ENCODE data around the gene CCSER1. TPM values are rescaled to one million over a fixed set of nuclear protein-coding genes. Genes with fewer than 3 reads are reported as not detected.
"Not testable (repeated sequence)": the region's sequence is repeated elsewhere in the genome, so short reads cannot be mapped to it uniquely, and the experiment has no call there.

Gene CCSER1
- total RNA-seq, 1 donor from 2014 or later, result 15.7 TPM

DNA sequence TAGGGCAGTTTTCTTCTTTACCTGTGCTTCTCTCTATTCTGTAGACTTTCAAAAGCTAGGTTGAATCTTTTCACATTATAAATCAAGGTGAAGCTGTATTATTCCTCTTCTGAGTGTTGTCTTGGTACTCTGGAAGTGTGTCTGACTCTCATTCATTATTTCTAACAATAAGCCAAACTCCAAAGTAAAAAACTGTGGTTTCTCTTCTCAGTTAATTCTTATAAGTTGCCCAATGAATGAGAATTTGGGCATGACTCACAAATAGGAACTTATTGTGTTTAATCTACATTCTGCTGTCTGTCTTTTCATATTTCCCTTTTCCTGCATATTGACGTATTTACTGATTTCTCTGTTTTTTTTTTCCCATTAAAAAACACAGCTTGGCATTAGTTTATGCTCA, 714.5 kb downstream of the CCSER1 start:
- no peak for DNase-seq (ENCODE audit: low spot score)
- intact Hi-C loops (cut with DNase I), result no loop called here

DNA sequence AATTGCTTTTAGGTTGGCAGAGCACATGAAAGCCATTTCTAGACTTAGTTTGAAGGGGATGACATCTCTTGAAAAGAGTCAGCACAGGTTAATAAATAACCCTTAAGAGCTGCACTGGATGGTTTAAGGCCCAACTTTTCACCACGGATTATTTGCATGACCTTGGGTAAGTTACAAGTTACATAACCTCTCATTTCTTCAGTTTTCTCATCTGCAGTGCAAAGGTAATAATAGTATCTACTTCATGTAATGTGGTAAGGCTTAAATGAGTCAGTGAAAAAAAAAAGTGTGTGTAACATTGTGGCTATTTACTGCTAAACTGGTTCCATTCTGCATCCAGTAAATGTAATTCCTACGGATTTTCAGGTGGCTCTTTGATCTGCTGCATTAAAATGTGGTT, 715.8 kb downstream of the CCSER1 start:
- intact Hi-C loops (cut with DNase I), result no loop called here
- DNase-seq (ENCODE audit: low spot score), result no peak

DNA sequence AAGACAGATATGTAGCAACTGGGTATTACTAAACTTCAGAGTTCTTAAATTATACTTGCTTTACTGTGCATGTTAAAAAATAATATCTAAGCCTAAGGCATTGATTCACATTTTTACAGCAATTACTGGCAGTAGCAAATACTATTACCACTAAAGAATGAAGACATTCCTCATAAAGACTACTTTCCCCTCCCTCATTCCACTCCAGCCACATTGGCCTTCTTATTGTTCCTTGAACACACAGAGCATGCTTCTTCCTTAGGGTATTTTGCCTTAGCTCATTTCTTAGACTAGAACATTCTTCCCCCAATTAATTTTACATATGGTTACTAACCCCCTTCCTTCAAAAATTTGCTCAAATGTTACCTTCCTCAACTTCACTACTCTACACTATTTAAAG, 717.0 kb downstream of the CCSER1 start:
- DNase-seq (ENCODE audit: low spot score), result no peak
- intact Hi-C loops (cut with DNase I), result no loop called here

DNA sequence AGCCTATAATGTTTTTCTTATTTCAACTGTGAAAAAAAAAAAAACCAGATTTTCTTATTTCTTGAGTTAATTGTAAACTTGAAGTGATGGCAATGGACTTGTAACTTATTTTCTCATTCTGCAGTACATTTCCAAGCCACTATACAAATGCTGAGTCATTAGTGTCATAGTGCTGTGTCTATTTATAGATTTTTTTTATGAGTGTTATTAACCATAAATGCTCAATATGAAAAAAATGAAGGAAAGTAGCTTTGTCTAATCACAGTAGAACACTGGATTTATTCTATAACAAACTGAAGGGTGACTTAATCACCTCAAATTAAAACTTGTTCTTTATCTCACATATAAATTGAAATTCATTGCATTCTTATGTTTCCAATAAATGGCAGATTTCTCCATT, 718.6 kb downstream of the CCSER1 start:
- no peak for DNase-seq (ENCODE audit: low spot score)
- intact Hi-C loops (cut with DNase I), result no loop called here

DNA sequence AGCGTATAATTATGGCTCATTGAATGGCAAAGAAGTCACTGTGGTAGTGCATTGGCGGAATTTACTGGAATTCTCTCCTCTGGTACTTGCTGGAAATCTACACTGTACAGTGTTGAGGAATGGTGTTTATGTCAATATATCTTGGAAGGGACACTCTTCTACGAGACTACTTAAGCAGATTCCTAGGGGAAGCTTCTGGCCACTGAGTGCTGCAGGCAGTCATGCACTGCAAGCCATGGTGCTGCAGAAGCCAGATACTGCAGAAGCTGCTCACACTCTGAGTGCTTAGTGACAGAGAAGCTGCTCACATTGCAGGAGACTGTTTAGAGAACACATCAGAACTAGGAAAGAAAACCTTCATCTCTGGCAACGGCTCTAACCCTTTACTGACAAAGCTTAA, 725.0 kb downstream of the CCSER1 start:
- intact Hi-C loops (cut with DNase I), result no loop called here
- no peak for DNase-seq (ENCODE audit: low spot score)

DNA sequence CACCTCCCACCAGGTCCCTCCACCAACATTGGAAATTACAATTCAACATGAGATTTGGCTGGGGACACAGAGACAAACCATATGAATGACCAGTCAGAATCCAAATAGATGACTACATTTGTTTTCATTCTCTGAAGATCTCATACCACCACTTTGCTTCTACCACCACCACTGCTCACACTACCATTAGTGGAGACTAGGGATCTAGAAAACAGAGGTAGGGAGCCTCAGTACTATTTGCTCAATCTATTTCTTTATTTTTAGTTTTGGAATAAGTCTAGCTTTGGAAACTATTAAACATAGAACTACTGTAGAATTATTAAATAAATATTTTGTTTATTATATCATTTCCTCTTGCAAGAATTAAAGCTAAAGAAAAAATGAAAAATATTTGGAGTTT, 727.9 kb downstream of the CCSER1 start:
- intact Hi-C loops (cut with DNase I), result no loop called here
- DNase-seq (ENCODE audit: low spot score), result no peak

DNA sequence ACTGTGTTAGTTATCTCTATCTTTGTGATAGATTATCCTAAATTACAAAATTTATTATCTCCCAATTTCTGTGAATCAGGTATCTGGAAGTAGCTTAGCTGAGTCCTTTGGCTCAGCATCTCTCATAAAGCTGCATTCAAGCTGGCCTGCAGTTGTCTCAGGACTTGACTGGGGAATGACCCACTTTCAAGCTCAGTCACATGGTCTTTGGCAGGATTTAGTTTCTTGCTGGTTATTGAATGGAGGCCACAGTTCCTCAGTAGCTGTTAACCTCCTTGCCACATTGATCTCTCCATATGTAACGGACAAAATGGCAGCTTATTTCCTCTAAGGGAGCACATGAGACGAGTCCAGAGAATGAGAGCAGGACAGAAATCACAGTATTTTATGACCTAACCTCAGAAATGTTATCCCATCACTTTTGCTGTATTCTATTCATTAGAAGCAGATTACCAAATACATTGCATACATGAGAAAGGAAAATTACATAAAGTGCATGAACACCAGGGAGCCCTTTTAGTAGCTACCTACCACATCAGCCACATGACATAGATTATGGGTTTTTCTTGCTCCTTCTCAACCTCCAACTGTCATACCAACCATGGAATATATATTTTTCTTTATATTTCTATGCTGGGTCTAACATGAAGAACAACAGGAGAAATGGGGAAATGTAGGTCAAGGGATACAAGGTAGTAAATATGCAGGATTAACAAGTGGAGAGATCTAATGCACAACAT, 730.1 kb downstream of the CCSER1 start:
- no peak for DNase-seq (ENCODE audit: low spot score)
- intact Hi-C loops (cut with DNase I), result no loop called here

DNA sequence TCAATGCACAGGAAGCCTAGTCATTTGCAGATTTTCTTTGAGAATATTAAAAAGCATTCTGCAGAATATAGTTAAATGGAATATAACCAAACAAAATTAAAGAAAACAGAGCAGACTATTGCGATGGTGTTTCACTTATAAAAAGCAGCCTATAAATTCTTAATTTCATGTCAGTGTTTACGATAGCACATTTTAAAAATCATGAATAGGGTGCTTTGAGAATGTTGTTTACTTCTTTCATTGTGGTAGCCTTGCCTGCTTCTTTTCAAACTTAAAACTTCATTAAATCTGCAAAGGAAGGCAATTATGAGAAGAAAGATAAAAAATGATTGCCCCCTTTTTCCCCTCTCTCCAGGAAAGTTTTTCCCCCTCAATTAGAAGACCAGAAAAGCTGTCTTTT, 748.6 kb downstream of the CCSER1 start:
- intact Hi-C loops (cut with DNase I), result no loop called here
- no peak for DNase-seq (ENCODE audit: low spot score)

DNA sequence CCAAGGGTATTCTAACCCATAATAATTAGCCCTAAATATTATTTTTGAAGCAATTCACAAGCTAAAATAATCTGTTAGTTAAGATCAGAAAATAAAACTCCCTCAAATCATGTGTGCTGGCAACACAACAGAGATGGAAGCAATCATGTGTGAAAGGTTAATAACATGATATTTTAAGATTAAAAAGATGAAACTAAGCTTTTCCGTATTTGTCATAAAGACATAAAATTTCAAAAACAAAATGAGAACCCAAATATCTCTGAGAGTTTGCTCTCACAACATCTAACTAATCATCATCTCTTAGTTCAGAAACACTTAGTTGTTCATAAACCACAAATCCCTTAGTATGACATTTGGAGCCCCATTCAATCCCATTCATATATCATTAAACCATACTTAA, 749.1 kb downstream of the CCSER1 start:
- DNase-seq (ENCODE audit: low spot score), result no peak
- intact Hi-C loops (cut with DNase I), result no loop called here

DNA sequence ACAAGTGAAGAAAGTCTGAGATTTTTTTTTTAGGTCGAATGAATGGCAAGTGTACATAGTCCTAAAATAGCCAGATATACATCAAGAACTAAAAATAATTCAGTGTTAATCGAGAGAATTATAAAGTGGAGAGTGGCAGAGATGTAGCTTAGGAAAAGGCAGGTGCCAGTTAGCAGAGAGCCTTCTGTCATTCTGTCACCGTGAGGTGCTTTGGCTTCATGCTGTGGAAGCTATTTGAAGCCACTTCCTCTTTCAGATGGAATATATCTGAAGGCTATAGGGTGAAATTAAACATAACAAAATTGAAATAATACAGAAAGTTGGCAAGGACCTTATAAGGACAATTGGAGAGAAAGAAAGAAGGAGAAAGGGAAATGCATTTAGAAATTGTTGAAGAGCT, 756.3 kb downstream of the CCSER1 start:
- intact Hi-C loops (cut with DNase I), result no loop called here

DNA sequence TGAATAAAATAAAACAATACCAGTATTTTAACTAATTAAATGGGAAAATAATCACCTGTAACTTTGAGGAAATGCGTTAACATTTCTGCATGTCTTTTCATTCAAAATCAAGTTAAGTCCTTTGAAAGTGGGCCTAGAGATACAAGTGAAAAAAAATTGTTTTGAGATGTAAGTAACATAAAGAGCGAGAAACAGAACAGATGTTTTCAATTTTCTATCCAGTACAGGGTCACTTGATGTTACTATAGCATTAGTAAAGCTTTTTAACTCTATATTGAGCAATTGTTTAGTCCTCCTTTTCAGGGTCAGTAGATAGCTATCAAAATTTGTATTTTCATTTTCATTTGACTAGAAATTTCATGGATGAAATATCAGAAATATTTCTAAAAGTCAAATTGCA, 761.4 kb downstream of the CCSER1 start:
- intact Hi-C loops (cut with DNase I), result no loop called here
- DNase-seq (ENCODE audit: low spot score), result no peak

More for the DNA sequence above, 756.3 kb downstream of the CCSER1 start:
- no peak for DNase-seq (ENCODE audit: low spot score)

DNA sequence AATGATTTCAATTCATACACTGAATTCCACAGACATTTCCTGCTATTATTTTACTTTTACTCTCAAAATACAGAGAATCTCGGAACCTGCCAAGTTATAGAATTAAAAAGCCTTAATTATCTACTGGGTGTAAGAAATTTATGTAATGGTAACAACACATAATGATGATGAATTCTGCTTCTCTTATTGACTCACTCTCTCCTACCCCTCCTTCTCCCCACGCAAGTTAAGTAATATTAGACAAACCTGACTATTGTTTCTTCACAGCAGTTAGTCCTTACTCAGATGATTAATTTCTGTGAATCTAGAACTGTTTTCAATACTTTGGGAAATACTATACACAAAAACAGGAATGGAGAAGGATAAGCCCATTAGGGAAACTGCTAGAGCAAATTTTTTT, 762.0 kb downstream of the CCSER1 start:
- DNase-seq (ENCODE audit: low spot score), result no peak
- intact Hi-C loops (cut with DNase I), result no loop called here

DNA sequence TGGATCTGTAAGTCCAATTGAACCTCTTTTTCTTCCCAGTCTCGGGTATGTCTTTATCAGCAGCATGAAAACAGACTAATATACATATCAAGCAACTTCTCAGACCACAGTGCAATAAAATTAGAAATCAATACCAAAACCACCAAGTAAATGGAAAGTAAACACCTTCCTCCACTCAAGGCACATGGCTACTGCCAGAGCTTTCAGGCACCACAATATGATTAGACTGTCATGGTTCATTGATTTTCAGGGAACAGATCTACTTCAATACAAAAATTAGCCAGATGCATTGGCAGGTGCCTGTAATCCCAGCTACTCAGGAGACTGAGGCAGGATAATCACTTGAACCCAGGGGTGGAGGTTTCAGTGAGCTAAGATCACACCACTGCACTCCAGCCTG, 776.2 kb downstream of the CCSER1 start:
- intact Hi-C loops (cut with DNase I); DNase-seq (ENCODE audit: low spot score): not testable (repeated sequence)

DNA sequence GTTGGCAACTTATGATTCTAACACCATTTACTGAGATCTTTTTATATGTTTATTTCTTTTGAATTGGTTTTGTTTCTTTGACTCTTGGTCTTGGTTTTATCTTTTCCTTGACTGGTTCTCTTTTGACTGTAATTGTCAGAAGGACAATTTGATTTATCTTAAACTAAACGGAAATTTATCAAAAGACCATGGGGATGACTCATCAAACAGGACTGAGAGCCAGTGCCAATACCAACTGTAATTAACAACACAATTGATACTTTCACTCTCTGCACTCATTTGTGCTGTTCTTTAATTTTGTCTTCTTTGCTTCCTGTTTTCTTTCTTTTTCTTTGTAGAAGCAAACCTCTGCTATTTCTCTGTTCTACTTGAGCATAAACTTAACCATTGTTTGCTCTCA, 776.8 kb downstream of the CCSER1 start:
- DNase-seq (ENCODE audit: low spot score), result no peak
- intact Hi-C loops (cut with DNase I), result no loop called here

DNA sequence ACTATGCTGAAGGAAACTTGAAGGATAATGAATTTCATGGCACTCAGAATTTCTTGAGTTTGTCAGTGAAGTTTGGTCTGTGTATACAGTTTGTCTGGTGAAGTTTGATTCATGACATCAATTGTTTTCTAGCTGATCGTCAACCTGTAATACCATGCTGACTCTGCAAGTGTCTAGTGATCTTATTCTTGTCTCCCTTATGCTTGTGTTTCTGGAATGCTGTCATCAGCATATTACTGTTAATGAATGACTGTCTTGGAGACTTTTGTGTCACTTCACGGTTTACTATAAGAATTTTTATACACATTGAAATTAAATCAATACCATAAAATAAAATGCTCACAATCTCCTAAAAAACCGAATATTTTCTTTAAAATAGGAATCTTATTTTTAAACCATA, 779.0 kb downstream of the CCSER1 start:
- intact Hi-C loops (cut with DNase I), result no loop called here
- DNase-seq (ENCODE audit: low spot score), result no peak

DNA sequence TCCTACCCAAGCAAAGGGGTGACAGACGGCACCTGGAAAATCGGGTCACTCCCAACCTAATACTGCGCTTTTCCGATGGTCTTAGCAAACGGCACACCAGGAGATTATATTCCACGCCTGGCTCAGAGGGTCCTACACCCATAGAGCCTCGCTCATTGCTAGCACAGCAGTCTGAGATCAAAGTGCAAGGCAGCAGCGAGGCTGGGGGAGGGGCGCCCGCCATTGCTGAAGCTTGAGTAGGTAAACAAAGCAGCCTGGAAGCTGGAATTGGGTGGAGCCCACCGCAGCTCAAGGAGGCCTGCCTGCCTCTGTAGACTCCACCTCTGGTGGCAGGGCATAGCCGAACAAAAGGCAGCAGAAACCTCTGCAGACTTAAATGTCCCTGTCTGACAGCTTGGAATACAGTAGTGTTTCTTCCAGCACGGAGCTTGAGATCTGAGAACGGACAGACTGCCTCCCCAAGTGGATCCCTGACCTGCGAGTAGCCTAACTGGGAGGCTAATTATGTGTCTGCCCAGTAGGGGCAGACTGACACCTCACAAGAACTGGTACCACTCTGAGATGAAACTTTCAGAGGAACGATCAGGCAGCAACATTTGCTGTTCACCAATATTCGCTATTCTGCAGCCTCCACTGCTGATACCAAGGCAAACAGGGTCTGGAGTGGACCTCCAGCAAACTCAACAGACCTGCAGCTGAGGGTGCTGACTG, 784.7 kb downstream of the CCSER1 start:
- DNase-seq (ENCODE audit: low spot score); intact Hi-C loops (cut with DNase I): not testable (repeated sequence)

DNA sequence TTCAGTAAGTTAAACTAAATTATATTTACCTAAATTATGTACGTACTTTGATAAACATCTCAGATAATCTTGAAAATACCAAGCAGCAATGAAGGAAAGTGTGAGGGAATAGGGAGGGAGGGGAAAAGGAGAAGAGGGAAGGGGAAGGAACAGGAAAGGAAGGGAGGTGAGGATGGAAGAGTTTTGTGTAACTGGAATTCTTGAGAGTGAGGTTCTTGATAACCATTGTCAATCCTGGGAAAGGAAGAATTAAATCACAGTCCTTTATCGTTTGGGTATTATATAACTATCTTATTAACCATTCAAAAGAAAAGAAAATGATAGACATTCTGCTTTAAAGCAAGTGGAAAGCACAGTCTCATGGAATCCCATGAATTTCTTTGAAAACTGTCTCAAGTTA, 795.0 kb downstream of the CCSER1 start:
- DNase-seq (ENCODE audit: low spot score), result no peak
- intact Hi-C loops (cut with DNase I), result no loop called here

DNA sequence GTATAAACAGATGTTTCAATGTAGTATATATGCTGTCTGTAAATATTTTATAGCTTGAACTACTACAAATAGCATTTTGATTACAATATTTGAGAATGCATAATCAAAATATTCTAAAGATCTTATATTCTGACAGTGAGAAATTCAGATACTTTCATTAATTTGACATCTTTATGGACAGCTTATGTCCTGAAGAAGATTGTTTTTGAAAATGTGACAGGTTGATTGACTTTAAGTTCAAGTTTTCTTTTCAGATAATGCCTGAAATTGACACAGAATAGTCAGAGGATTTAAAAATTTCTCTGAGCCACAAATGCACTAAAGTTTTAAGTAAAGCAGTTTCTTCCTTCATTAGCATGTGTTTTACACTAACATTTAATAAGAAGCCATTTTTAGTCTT, 799.8 kb downstream of the CCSER1 start:
- intact Hi-C loops (cut with DNase I), result no loop called here
- no peak for DNase-seq (ENCODE audit: low spot score)

DNA sequence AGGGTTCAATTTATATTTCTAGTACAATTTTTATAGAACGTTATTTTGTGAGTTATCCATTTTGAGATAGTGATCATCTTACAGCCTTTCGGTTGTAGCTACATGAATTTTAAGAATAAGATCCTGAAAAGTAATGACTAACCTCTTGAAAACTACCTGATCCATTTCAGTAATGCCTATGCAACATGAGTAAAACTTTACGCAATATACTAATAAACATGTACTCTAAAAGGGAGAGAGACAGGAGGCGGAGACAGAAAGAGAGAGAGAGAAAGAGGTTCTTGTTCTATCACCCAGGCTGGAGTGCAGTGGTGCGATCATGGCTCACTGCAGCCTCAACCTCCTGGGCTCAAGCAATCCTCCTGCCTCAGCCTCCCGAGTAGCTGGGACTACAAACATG, 816.1 kb downstream of the CCSER1 start:
- no peak for DNase-seq (ENCODE audit: low spot score)
- intact Hi-C loops (cut with DNase I), result no loop called here

DNA sequence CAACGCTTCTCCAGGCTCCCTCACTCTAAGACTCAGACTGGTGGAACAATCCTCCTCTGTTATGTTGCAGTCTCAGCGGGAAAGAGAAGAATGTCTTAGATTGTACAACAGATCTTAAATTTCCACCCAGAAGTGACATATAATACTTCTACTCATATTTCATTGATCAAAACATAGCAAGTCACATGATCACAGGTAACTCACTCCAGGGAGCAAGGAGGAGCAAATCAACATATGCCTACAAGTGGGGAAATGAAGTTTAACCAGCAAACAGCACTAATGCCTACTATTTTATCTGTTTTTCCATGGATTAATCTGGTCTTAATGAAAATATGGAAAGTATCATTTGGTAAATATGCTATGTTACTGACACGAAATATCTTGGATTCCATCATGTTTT, 819.8 kb downstream of the CCSER1 start:
- intact Hi-C loops (cut with DNase I), result no loop called here
- no peak for DNase-seq (ENCODE audit: low spot score)

DNA sequence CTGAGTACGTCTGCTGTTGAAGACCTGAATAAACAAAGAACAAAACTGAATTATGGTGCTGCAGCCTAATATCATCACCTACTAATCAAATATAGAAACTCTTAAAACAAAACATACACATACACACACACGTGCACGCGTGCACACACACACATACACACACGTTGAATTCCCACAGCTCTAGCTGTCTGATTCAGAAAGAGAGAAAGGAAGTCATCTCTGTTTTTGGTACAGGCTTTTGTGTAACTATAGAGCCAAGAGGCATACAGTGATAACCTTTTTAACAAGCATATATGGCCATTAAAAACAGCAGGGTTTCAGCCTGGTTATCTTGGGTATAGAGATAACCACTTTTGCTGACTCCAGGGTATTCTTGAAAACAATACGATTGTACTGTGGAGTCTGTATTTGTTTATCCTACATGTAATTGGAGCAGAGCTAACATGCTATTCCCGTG, 823.2 kb downstream of the CCSER1 start:
- no peak for DNase-seq (ENCODE audit: low spot score)
- intact Hi-C loops (cut with DNase I), result no loop called here

Data from cardiac septum (tissue), 1 donor.